Measurements from ENCODE around the gene DGKQ.
"Not testable (repeated sequence)": the region's sequence is repeated elsewhere in the genome, so short reads cannot be mapped to it uniquely, and the experiment has no call there.

Gene DGKQ

DNA sequence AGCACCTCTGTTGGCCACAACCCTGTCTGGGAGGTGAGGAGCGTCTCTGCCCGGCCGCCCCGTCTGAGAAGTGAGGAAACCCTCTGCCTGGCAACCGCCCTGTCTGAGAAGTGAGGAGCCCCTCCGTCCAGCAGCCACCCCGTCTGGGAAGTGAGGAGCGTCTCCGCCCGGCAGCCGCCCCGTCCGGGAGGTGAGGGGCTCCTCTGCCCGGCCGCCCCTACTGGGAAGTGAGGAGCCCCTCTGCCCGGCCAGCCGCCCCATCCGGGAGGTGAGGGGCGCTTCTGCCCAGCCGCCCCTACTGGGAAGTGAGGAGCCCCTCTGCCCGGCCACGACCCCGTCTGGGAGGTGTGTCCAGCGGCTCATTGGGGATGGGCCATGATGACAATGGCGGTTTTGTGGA lies 2.6 kb upstream of the DGKQ start:
- not testable (repeated sequence) for DNase-seq

DNA sequence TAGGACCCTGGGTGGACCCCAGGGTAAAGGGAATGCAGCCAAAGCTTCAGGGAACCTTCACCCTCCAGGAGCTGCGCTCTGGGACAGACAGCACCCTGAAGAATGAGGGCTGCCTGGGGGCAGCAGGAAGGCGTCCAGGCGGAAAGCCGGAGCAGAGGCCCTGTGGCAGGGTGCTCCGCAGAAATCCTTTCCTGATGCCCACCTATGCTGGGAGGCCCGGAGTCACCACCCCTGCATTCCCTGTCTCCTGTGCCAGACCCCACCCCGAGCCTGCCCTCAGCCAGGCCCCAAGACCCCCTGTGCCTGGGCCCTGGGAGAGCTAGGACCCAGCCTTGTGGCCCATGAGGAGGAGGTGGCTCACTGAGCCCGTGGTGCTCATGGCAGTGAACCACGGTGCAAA lies 1.3 kb upstream of the DGKQ start:
- no peak for DNase-seq

GRCh38 chr4:972651-973424 lies 531 bp downstream of the DGKQ start:
- peak; percentile 53 for DNase-seq

DNA sequence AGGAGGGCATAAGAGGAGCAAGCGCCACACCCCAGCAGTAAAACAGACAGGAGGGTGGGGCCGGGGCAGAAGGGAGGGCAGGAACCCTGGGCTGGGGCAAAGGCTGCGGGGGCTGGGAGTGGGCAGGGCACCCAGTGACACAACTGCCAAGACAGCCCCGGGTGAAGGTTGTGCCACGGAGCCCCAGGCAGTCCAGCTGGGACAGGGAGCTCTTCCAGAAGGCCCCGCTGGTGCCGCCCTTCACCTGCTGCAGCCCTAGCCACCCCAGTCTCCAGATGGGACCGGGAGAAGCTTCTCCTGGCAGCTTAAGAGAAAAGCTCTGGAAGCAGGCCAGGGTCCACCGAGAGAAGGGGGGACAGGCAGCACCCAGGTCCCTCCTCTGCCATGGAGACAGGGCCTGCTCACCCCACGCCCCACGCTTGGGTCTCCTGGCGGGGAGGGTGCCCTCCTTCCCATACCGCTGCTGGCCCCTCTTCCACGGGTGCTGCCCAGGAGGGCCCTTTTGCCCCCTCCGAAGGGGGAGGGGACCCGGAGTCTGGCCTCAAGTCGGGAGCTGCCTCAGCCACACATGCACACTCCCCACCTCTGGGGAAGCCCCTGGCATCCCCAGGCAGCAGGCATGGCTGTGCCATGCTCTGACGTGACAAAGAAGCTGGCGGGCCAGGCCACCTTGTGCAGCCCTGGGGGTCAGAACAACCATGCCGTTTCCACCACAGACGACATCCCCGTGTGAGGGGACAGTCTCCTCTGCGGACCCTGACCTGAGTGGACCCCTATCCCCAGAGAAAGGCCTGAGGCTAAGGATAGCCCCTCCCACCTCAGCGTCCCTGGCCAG lies 1.5 kb downstream of the DGKQ start:
- no peak for DNase-seq

DNA sequence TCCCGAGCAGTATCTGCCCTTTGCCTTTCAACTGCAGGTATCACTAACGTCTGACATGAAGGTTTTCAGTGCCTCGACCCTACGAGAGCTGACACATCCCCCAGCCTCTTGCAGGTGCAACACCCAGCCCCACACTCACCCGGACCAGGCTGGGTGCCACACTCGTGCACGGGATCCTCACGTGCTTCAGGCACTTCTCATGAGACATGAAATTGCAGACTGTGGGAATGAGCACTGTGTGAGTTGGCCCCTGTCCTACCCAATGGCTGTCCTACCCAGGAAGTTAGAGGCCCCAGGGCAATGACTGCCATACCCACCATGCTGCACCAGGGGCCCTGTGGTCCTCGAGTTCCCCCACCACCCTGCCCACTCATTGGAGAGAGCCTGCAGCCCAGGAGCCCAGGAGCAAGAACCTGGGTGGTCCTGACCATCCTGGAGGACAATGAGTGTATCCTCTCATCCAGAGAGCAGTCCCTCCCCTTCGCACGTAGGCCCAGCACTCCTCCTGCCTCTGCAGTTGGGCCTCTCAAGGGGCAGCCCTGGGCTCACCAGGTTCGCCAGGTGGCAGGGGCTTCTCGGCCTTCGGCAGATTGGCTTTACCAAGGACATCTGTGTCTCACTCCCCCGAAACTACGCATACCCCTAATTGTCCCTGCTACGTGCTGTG lies 2.4 kb downstream of the DGKQ start:
- no peak for DNase-seq

- no peak for DNase-seq
Observed at GRCh38 chr4:970046-970745, 3.2 kb downstream of the DGKQ start.

DNA sequence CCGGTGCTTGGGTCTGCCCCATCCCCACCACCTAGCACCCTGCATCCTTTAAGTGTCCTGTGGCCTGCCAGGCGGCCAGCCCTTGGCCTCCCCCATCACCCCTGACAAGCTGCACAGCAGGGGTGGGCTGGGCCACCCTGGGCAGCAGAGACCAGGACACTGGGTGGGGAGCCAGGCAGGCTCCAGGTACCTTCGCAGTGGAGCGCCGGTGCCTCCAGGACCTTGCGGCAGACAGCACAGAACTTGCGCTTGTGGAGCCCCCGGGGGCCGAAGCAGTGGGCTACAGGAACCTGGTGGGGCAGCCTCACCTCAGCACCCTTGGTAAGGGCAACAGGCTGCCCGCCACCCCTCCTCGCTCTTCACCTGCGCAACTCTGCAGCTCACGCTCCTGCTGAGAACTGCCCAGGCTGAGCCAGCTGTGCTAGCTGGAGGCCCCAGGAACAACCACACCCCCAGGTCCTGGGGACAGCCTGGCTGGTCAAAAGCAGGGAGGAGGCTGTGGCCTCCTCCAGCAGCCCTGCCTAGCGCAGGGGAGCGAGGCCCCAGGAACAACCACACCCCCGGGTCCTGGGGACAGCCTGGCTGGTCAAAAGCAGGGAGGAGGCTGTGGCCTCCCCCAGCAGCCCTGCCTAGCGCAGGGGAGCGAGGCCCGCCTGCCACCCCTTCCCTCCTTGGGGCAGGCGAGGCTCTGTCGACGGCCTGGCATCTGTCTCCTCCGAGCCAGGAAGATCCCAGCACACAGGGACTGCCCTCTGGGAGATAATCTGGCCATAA lies 4.6 kb downstream of the DGKQ start:
- DNase-seq: no peak

- DNase-seq: no peak
Observed at GRCh38 chr4:968221-968620, 5.1 kb downstream of the DGKQ start.

- peak; percentile 56 for DNase-seq
Observed at GRCh38 chr4:967113-968104, 6.0 kb downstream of the DGKQ start.

GRCh38 chr4:966266-967112 lies 6.9 kb downstream of the DGKQ start:
- no peak for DNase-seq

- no peak for DNase-seq
Observed at GRCh38 chr4:965766-966134, 7.6 kb downstream of the DGKQ start.

- no peak for DNase-seq
Observed at GRCh38 chr4:965048-965765, 8.2 kb downstream of the DGKQ start.

DNA sequence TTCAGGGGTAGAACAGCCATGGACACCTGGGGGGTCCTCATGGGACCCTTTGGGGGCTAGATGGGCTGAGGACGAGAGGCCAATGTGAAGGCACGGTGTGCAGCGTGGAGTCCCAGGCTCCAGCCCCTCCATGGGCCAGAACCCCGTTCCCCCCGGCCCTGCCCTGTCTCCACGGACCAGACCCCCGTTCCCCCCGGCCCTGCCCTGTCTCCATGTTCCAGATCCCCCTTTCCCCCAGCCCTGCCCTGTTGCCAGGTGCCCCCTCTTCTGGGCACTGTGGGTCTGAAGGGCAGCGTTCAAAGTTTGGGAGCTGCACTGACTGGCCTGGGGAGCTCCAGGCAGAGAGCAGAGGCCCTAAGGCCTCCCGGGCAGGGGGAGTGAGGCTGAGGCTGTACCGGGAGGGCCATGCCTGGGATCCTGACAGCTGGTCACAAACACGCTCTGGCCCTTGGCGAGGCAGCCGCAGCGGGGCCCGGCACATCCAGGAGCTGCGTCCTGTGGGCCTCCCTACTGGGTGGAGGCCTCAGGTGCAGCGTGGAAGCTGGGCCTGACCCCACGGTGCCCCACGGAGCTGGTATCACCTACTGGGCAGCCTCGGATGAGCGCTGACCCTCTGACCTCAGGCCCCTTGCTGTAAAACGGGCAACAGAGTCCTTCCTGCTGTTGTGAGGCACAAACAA lies 8.9 kb downstream of the DGKQ start:
- no peak for DNase-seq

DNA sequence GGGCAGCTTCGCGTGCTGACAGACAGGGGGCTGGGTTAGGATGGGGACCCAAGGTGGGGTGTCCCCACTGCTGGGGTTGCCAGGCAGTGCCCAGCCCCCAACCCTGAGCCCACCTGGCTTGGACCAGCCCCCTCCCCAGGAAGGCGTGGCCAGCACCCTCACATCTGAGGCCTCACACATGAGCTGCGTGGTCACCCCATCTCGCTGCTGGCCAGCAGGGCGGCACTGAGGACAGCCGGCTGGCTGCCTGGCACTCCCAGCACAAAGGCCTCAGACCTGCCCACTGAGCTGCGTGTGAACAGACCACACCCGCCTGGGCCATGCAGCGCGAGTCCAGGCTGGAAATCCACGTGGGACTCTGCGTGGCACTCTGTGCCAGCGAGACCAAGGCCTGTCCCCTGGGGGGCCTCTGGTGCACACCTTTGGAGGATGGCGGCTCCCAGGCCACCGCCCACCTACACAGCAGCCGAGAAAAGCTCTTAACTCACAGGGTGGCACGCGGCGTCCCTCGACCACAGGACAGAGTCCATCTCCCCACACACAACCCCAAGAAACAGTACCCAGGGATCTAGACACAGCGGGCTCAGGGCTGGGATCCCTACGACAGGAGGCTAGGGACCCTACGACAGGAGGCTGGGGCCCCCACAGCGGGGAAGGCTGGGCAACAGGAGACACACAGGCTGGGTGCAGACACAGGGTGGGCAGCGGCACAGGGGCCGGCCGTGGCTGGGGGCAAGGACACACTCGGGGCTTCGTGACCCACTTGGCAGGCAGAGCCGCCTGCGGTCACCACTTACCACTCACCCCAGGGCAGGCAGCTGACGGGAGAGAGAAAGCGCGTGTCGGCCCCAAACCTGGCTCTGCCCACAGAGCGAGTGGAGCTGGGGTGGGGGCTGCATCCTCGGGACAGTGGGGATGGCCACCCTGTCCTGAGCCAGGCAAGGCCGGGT lies 9.8 kb downstream of the DGKQ start:
- DNase-seq: no peak

DNA sequence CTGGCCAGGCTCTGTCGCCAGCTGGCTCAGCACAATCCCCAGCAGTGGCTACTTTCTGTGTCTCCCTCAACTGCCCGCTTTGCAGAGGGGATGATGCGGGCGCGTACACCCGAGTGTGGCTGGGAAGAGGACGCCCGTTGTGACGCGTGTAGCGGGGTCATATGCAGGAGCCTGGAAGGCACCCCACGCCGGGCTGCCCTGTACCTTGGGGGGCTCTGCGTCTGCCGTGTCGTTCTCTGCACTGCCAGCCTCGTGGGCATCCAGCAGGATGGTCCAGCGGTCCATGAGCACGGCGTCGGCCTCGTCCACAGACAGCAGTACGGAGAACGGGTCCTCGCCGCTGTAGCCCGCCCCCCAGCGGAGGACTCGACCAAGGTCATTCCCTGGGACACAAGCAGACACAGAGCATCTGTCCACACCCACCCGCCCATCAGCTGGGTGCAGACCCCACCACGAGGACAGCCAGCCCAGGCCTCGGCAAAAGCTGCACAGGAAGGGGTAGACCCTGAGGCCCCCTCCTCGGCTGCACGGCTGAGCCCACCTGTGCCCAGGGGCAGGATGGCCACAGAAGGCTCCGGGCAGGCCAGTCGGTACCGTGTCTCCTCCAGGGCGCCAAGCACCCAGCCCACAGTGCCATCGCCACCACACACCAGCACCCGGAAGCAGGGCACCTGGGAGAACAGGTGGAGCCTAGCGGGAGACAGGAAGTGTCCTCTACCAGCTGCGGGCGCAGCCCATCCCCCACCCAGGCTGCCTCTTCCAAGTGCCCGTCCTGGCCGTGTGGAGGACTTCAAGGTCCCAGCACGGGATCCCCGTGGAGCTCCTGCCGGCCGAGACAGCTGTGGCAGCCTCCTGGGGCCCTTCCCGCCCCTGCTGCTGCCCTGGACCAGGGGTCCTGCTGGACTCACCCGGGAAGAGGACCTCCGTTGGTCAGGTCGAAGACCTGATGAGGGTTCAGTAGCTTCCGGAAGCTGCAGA lies 10.8 kb downstream of the DGKQ start:
- DNase-seq: no peak

Data from eye (tissue), 1 donor.